Tibial artery (tissue), 4 donors: Measurements from ENCODE around the gene CMTM3.

Experiments
- DNase-seq, 2 donors: peaks; one replicate each; pipeline ENCODE4 v3.0.0-alpha.2; 2019
- H3K27ac ChIP-seq, 2 donors: fragments of 200-600 bp; sonication (generic) in 1 of 2; 1 replicate in 1 of 2; 2 replicates in 1 of 2; pipeline ENCODE4 v1.5.1; 2018 to 2019; ENCODE audit warnings: mild to moderate bottlenecking in 1 of 2
- H3K27me3 ChIP-seq, 2 donors: fragments of 200-600 bp; sonication (generic) in 1 of 2; one replicate each; pipeline versions ENCODE4 v1.5.1 to v1.6.0; 2016 to 2019
- H3K36me3 ChIP-seq, 3 donors: fragments of 200-600 bp; sonication (generic) in 2 of 3; one replicate each; pipeline ENCODE4 v1.5.1; 2016 to 2019; ENCODE audit warnings: mild to moderate bottlenecking in 2 of 3
- H3K4me1 ChIP-seq, 4 donors: fragments of 200-600 bp; sonication (generic) in 2 of 4; 1 replicate in 3 of 4; 2 replicates in 1 of 4; pipeline ENCODE4 v1.5.1; 2016 to 2019
- H3K4me3 ChIP-seq, 2 donors: fragments of 200-600 bp; sonication (generic) in 1 of 2; 1 replicate in 1 of 2; 2 replicates in 1 of 2; pipeline ENCODE4 v1.5.1; 2018 to 2019; ENCODE audit warnings: mild to moderate bottlenecking in 2 of 2
- H3K9me3 ChIP-seq, 3 donors: fragments of 200-600 bp; sonication (generic) in 1 of 3; one replicate each; pipeline ENCODE4 v1.5.1; 2016 to 2019
- CTCF ChIP-seq, 2 experiments: fragments of 200-600 bp in 1 of 2; fragments of 450-650 bp in 1 of 2; IDR thresholded peaks; one replicate each; pipeline ENCODE4 v1.5.1; 2017 to 2019; ENCODE audit warnings: antibody characterized with exemption in 2 of 2, mild to moderate bottlenecking in 1 of 2, moderate library complexity in 1 of 2
- intact Hi-C: fragments of 100-400 bp; cut with DNase I; formaldehyde crosslinking; loops from one replicate; pipeline ENCODE4 v1.15.0; 2023; ENCODE audit warnings: low total_unique reads

Gene CMTM3

GRCh38 chr16:66641387-66641786 is 36.9 kb downstream of the CMTM3 start:
- DNase-seq, result no peak

DNA sequence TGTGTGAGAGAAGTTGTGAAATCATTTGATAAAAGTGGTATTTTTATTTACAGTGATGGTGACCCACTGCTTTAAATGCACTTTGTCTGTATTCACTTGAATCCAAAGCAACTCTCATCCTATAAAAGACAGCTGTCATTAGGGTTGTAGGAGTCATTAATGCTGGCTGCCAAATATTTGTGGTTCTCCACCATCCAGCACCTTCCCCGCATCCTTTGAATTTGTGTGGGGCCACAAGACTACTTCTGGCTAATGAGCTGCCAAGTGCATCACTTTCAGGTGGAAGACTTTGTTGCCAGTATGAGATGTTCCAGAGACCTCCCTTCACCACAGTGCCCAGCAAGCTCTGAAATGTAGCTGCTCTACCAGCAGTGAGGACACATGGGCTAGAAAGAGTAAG is 43.4 kb downstream of the CMTM3 start:
- H3K36me3 ChIP-seq, result no peaks in the 10 kb centered on the region
- no peak for TF ChIP-seq CTCF (IDR thresholded peaks at IDR 0.05)
- no peaks in the 10 kb centered on the region for H3K27me3 ChIP-seq
- no peak overlapping the region for H3K4me3 ChIP-seq
- intact Hi-C loops, result no loop called here
- H3K27ac ChIP-seq, result no peak overlapping the region
- no peaks in the 10 kb centered on the region for H3K9me3 ChIP-seq
- peaks cover 0 to 11% (median 3%) of the 10 kb centered on the region in 4 donors for H3K4me1 ChIP-seq
- no peak for DNase-seq

More at GRCh38 chr16:66641387-66641786, 36.9 kb downstream of the CMTM3 start:
- H3K4me1 ChIP-seq, result no peaks in the 10 kb centered on the region
- no peaks in the 10 kb centered on the region for H3K27me3 ChIP-seq
- no peaks in the 10 kb centered on the region for H3K36me3 ChIP-seq
- no peak overlapping the region for H3K27ac ChIP-seq
- TF ChIP-seq CTCF (IDR thresholded peaks at IDR 0.05), result no peak
- no peaks in the 10 kb centered on the region for H3K9me3 ChIP-seq
- no peak overlapping the region for H3K4me3 ChIP-seq
- intact Hi-C loops, result no loop called here

DNA sequence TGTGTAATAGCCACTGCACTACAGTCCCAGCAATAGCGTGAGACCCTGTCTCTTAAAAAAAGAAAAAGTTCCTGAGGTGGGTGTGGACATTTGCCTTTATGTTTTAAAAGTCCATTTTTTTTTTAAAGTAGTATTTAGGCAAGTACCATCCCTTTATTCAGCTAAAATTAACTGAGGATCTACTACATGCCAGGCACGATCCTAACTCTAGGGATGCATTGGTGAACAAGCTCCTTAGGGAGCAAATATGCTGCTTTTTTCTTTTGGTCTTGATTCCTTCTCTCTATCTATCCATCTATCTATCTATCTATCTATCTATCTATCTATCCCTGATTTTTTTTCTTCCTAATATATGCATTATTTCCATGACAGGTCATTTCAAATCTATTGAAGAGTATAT is 44.7 kb downstream of the CMTM3 start:
- TF ChIP-seq CTCF (IDR thresholded peaks at IDR 0.05), result no peak
- no peaks in the 10 kb centered on the region for H3K36me3 ChIP-seq
- no peaks in the 10 kb centered on the region for H3K27me3 ChIP-seq
- H3K4me1 ChIP-seq, result peaks cover 0 to 11% (median 3%) of the 10 kb centered on the region in 4 donors
- no peak for DNase-seq
- intact Hi-C loops, result no loop called here
- H3K27ac ChIP-seq, result no peak overlapping the region
- no peaks in the 10 kb centered on the region for H3K9me3 ChIP-seq
- no peak overlapping the region for H3K4me3 ChIP-seq

DNA sequence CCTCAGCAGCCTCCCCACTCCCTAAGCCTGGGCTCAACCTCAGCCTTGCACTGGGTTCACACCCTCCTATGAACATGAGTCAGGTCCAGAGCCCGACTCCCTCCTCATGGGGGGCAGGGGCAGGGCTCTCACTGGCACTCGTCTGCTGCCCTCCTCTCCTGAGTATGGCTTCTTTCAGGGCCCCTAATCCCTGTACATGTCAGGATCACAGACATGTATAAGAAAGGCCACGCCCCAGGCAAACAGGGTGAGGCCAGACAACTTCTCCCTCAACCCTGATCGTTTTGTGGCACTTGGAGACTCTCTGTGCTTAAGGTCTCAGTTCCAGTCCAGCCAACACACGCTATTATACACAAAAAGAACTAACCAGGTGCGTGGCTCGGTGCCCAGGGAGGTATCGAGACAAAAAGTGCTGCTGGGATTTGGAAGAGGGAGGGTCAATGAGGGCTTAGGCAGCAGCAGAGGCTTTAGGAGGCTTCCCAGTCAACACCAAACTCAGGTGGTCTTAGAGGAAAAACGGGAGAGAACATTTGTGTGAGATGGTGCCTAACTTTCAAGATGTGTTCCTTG is 45.2 kb downstream of the CMTM3 start:
- no peak overlapping the region for H3K27ac ChIP-seq
- H3K9me3 ChIP-seq, result no peaks in the 10 kb centered on the region
- TF ChIP-seq CTCF (IDR thresholded peaks at IDR 0.05), result no peak
- no peak overlapping the region for H3K4me3 ChIP-seq
- no peak for DNase-seq
- intact Hi-C loops, result loop anchor here (10.0 kb wide), 1 partner anchor 185 kb away; the partner anchor contains the start of gene NAE1
- no peaks in the 10 kb centered on the region for H3K36me3 ChIP-seq
- peaks cover 0 to 11% (median 3%) of the 10 kb centered on the region in 4 donors for H3K4me1 ChIP-seq
- H3K27me3 ChIP-seq, result no peaks in the 10 kb centered on the region

- Histone ChIP-seq H3K36me3 (no peaks in the 10 kb centered on the region), H3K4me1 (peaks cover 0 to 11% (median 3%) of the 10 kb centered on the region in 4 donors), H3K27me3 (no peaks in the 10 kb centered on the region), H3K9me3 (no peaks in the 10 kb centered on the region), H3K4me3 (peak overlapping the region; percentile 17 to 22), H3K27ac (no peak overlapping the region)
- intact Hi-C loops, result loop anchor here (10.0 kb wide), 1 partner anchor 184 kb away; the partner anchor contains the start of gene NAE1
- DNase-seq, result peak; percentile 79 to 83
- TF ChIP-seq CTCF (IDR thresholded peaks at IDR 0.05), result peak; percentile 90 to 99
Measured at GRCh38 chr16:66650707-66651473, 46.4 kb downstream of the CMTM3 start.
